Mesenchymal stem cell (in vitro differentiated cells and primary cell): ENCODE measurements around the gene IKZF3.

Experiments
- DNase-seq: peaks from one replicate; pipeline ENCODE4 v3.0.0-alpha.2; 2013
- H2AFZ ChIP-seq: one replicate; pipeline ENCODE4 v1.6.1; 2013; ENCODE audit warnings: low read depth, mild to moderate bottlenecking, control low read depth, inconsistent platforms, low read length, moderate library complexity
- H2AK5ac ChIP-seq: 2 replicates; pipeline ENCODE4 v1.6.1; 2013; ENCODE audit warnings: low read length, moderate library complexity, mild to moderate bottlenecking, inconsistent platforms; ENCODE audit not compliant: severe bottlenecking
- H2BK120ac ChIP-seq: one replicate; pipeline ENCODE4 v1.6.1; 2013; ENCODE audit warnings: low read depth, mild to moderate bottlenecking, inconsistent platforms, low read length, moderate library complexity
- H2BK12ac ChIP-seq, 2 experiments: one replicate each; pipeline ENCODE4 v1.6.1; 2013; ENCODE audit warnings: inconsistent platforms in 2 of 2, low read length in 2 of 2, mild to moderate bottlenecking in 2 of 2, moderate library complexity in 2 of 2, control low read depth in 1 of 2
- H2BK15ac ChIP-seq: one replicate; pipeline ENCODE4 v1.6.1; 2013; ENCODE audit warnings: mild to moderate bottlenecking, low read depth, inconsistent platforms; ENCODE audit not compliant: poor library complexity, severe bottlenecking
- H2BK5ac ChIP-seq: 2 replicates; pipeline ENCODE4 v1.6.1; 2013; ENCODE audit warnings: low read depth, mild to moderate bottlenecking, low read length, control low read depth, inconsistent platforms; ENCODE audit not compliant: poor library complexity, severe bottlenecking
- H3K14ac ChIP-seq, 2 experiments: one replicate each; pipeline ENCODE4 v1.6.1; 2013; ENCODE audit warnings: inconsistent platforms in 2 of 2, low read length in 2 of 2, control low read depth in 1 of 2, mild to moderate bottlenecking in 1 of 2, moderate library complexity in 1 of 2
- H3K18ac ChIP-seq, 2 experiments: one replicate each; pipeline ENCODE4 v1.6.1; 2013; ENCODE audit warnings: inconsistent platforms in 2 of 2, low read length in 2 of 2, control low read depth in 1 of 2, low read depth in 1 of 2, mild to moderate bottlenecking in 1 of 2
- H3K23ac ChIP-seq, 2 experiments: one replicate each; pipeline ENCODE4 v1.6.1; 2013; ENCODE audit warnings: inconsistent platforms in 2 of 2, low read length in 2 of 2, mild to moderate bottlenecking in 2 of 2, moderate library complexity in 2 of 2, control low read depth in 1 of 2
- H3K27ac ChIP-seq: 2 replicates; pipeline ENCODE4 v1.5.1; 2013; ENCODE audit warnings: mild to moderate bottlenecking, moderate library complexity, low read length, control low read depth, inconsistent platforms; ENCODE audit not compliant: poor library complexity, severe bottlenecking
- H3K27me3 ChIP-seq, 2 experiments: 2 replicates each; pipeline versions ENCODE4 v1.6.1 to v1.7.0; 2013; ENCODE audit warnings: low read length in 2 of 2, mild to moderate bottlenecking in 2 of 2, moderate library complexity in 2 of 2, control low read depth in 1 of 2, inconsistent platforms in 1 of 2; ENCODE audit not compliant: control insufficient read depth in 1 of 2, insufficient read depth in 1 of 2
- H3K36me3 ChIP-seq, 2 experiments: 2 replicates each; pipeline versions ENCODE4 v1.6.1 to v1.7.0; 2013; ENCODE audit warnings: low read length in 2 of 2, control low read depth in 1 of 2, inconsistent platforms in 1 of 2, low read depth in 1 of 2, mild to moderate bottlenecking in 1 of 2; ENCODE audit not compliant: insufficient read depth in 2 of 2, control insufficient read depth in 1 of 2
- H3K4ac ChIP-seq, 2 experiments: one replicate each; pipeline ENCODE4 v1.6.1; 2013; ENCODE audit warnings: inconsistent platforms in 2 of 2, low read length in 2 of 2, mild to moderate bottlenecking in 2 of 2, moderate library complexity in 2 of 2, control low read depth in 1 of 2, low read depth in 1 of 2
- H3K4me1 ChIP-seq: 2 replicates; pipeline ENCODE4 v1.6.1; 2013; ENCODE audit warnings: low read depth, low read length, control low read depth; ENCODE audit not compliant: control insufficient read depth, insufficient read depth
- H3K4me2 ChIP-seq: 2 replicates; pipeline ENCODE4 v1.6.1; 2013; ENCODE audit warnings: low read length, mild to moderate bottlenecking, inconsistent platforms; ENCODE audit not compliant: poor library complexity, severe bottlenecking
- H3K4me3 ChIP-seq, 2 experiments: 2 replicates each; pipeline versions ENCODE4 v1.5.1 to v1.7.0; 2013; ENCODE audit warnings: low read length in 2 of 2, mild to moderate bottlenecking in 2 of 2, control low read depth in 1 of 2, low read depth in 1 of 2; ENCODE audit not compliant: insufficient read depth in 1 of 2
- H3K79me1 ChIP-seq: replicated peaks from 2 replicates; pipeline ENCODE4 v1.6.1; 2013; ENCODE audit warnings: mild to moderate bottlenecking, control low read depth, low read length, inconsistent platforms; ENCODE audit not compliant: poor library complexity, severe bottlenecking
- H3K9ac ChIP-seq: 2 replicates; pipeline ENCODE4 v1.7.0; 2013; ENCODE audit warnings: mild to moderate bottlenecking, low read length, moderate library complexity
- H3K9me3 ChIP-seq: 2 replicates; pipeline ENCODE4 v1.7.0; 2013; ENCODE audit warnings: mild to moderate bottlenecking, low read length; ENCODE audit not compliant: control insufficient read depth
- H4K8ac ChIP-seq: one replicate; pipeline ENCODE4 v1.6.1; 2013; ENCODE audit warnings: inconsistent platforms, mild to moderate bottlenecking, low read length, moderate library complexity
- H4K91ac ChIP-seq: one replicate; pipeline ENCODE4 v1.6.1; 2013; ENCODE audit warnings: mild to moderate bottlenecking, low read length, inconsistent platforms
- WGBS: methylation state at CpG from one replicate; pipeline ENCODE4 v1.1.7; 2013; ENCODE audit warnings: mixed read lengths; 5-methylcytosine and 5-hydroxymethylcytosine counted together

The IKZF3 gene

GRCh38 chr17:39753514-39754160, 110.5 kb downstream of the IKZF3 start:
- peaks cover 0 to 14% of the 10 kb centered on the region in 2 experiments for H3K27me3 ChIP-seq
- peak overlapping the region; percentile 74 for H4K91ac ChIP-seq
- 21% methylated on average over 28 of the region's 55 CpGs for WGBS
- peak overlapping the region; percentile 5 for H2AK5ac ChIP-seq
- no peak overlapping the region for H3K27ac ChIP-seq
- peak overlapping the region; percentile 82 for H3K4me2 ChIP-seq
- peak overlapping the region; percentile 55 for H2BK120ac ChIP-seq
- peak overlapping the region; percentile 60 to 83 for H3K4me3 ChIP-seq
- H2BK15ac ChIP-seq = peak overlapping the region; percentile 89
- peak overlapping the region; percentile 91 for H2AFZ ChIP-seq
- peak overlapping the region; percentile 98 to 99 for H3K18ac ChIP-seq
- peak overlapping the region; percentile 89 for H3K9ac ChIP-seq
- H2BK12ac ChIP-seq = peak overlapping the region; percentile 7 to 56
- H3K14ac ChIP-seq = peak overlapping the region in 1 of 2 experiments; percentile 31
- no peaks in the 10 kb centered on the region for H3K79me1 ChIP-seq
- peaks cover 43% of the 10 kb centered on the region for H3K4me1 ChIP-seq
- H3K36me3 ChIP-seq = no peaks in the 10 kb centered on the region
- H3K9me3 ChIP-seq = no peaks in the 10 kb centered on the region
- H3K4ac ChIP-seq = peak overlapping the region; percentile 12 to 96
- DNase-seq = no peak
- H3K23ac ChIP-seq = peak overlapping the region in 1 of 2 experiments; percentile 45
- no peak overlapping the region for H2BK5ac ChIP-seq
- peak overlapping the region; percentile 99 for H4K8ac ChIP-seq

GRCh38 chr17:39752241-39752881, 111.8 kb downstream of the IKZF3 start:
- no peak for DNase-seq
- Histone ChIP-seq H3K9ac (no peak overlapping the region), H3K14ac (no peak overlapping the region), H2BK15ac (no peak overlapping the region), H3K23ac (no peak overlapping the region), H3K27me3 (peaks cover 0 to 6% of the 10 kb centered on the region in 2 experiments), H3K36me3 (peaks cover 0 to 5% of the 10 kb centered on the region in 2 experiments), H3K4me1 (peaks cover 43% of the 10 kb centered on the region), H2AK5ac (no peak overlapping the region), H3K4me3 (no peak overlapping the region), H3K4ac (no peak overlapping the region), H4K91ac (no peak overlapping the region), H2AFZ (no peak overlapping the region), H3K4me2 (no peak overlapping the region), H3K9me3 (no peaks in the 10 kb centered on the region), H2BK120ac (no peak overlapping the region), H3K79me1 (no peaks in the 10 kb centered on the region), H2BK12ac (no peak overlapping the region), H3K18ac (no peak overlapping the region), H3K27ac (no peak overlapping the region), H2BK5ac (no peak overlapping the region), H4K8ac (no peak overlapping the region)
- whole genome bisulfite sequencing = 79% methylated on average over 11 of the region's 13 CpGs

- Histone ChIP-seq H3K4me3 (no peak overlapping the region), H4K91ac (no peak overlapping the region), H3K27ac (no peak overlapping the region), H3K23ac (no peak overlapping the region), H3K14ac (no peak overlapping the region), H3K79me1 (no peaks in the 10 kb centered on the region), H3K4me2 (no peak overlapping the region), H3K4me1 (peaks cover 43% of the 10 kb centered on the region), H4K8ac (no peak overlapping the region), H2BK15ac (no peak overlapping the region), H2AFZ (no peak overlapping the region), H2BK120ac (peak overlapping the region; percentile 35), H2AK5ac (peak overlapping the region; percentile 23), H3K18ac (no peak overlapping the region), H3K9me3 (no peaks in the 10 kb centered on the region), H3K4ac (no peak overlapping the region), H2BK12ac (no peak overlapping the region), H2BK5ac (no peak overlapping the region), H3K27me3 (peaks cover 0 to 3% of the 10 kb centered on the region in 2 experiments), H3K9ac (no peak overlapping the region), H3K36me3 (peaks cover 0 to 12% of the 10 kb centered on the region in 2 experiments)
- WGBS = 82% methylated on average over 9 of the region's 10 CpGs
- DNase-seq = no peak
Observed at GRCh38 chr17:39751637-39752036, 112.5 kb downstream of the IKZF3 start.

- Histone ChIP-seq H3K4me3 (no peak overlapping the region), H3K27me3 (peaks cover 0 to 3% of the 10 kb centered on the region in 2 experiments), H4K91ac (no peak overlapping the region), H2BK12ac (no peak overlapping the region), H3K79me1 (no peaks in the 10 kb centered on the region), H2BK120ac (no peak overlapping the region), H3K4me1 (peaks cover 41% of the 10 kb centered on the region), H2BK5ac (no peak overlapping the region), H3K36me3 (peaks cover 0 to 18% of the 10 kb centered on the region in 2 experiments), H2BK15ac (no peak overlapping the region), H3K9me3 (no peaks in the 10 kb centered on the region), H3K4ac (no peak overlapping the region), H2AK5ac (no peak overlapping the region), H4K8ac (no peak overlapping the region), H3K23ac (no peak overlapping the region), H3K18ac (no peak overlapping the region), H2AFZ (no peak overlapping the region), H3K9ac (no peak overlapping the region), H3K4me2 (no peak overlapping the region), H3K14ac (no peak overlapping the region), H3K27ac (no peak overlapping the region)
- DNase-seq = no peak
- WGBS = 76% methylated on average over 5 of the region's 5 CpGs
Observed at GRCh38 chr17:39751016-39751543, 113.0 kb downstream of the IKZF3 start.
